GM12878 (cell line): ENCODE results near the gene ULBP1. TPM values are rescaled to one million over a fixed set of nuclear protein-coding genes. Genes with fewer than 3 reads are reported as not detected.

Experiments
- ATAC-seq: fragments of 200-7000 bp; cut with Tn5 transposase; 3 replicates; pipeline ENCODE4 v1.9.1; 2020; ENCODE audit warnings: mild to moderate bottlenecking, moderate library complexity
- BruUV-seq: library from RNA; stranded (reverse); fragments of 400-500 nt; replicated peaks from 2 replicates; lab custom pipeline; 2021; lab: Mats Ljungman, UMichigan
- CTCF ChIA-PET: fragments of 300-600 bp; sonication (Branson Sonifier 250); formaldehyde crosslinking; extraction: SDS; loops from one replicate; lab custom pipeline; 2021; ENCODE audit warnings: inconsistent platforms; lab: Yijun Ruan, JAX
- POLR2A ChIA-PET: fragments of 350-600 bp; formaldehyde crosslinking; extraction: SDS; loops from one replicate; lab custom pipeline; 2021; ENCODE audit warnings: inconsistent platforms; lab: Charles Lee
- RAD21 ChIA-PET: fragments of 300-600 bp; sonication (Branson Sonifier 250); formaldehyde crosslinking; loops from one replicate; lab custom pipeline; 2023; ENCODE audit warnings: antibody characterized with exemption; ENCODE audit not compliant: unreplicated experiment; lab: Charles Lee
- SMC1A ChIA-PET: fragments of 300-600 bp; sonication (Branson Sonifier 250); formaldehyde crosslinking; loops from one replicate; lab custom pipeline; 2023; ENCODE audit not compliant: unreplicated experiment, uncharacterized antibody; lab: Charles Lee
- DNase-seq: peaks from one replicate; pipeline ENCODE4 v3.0.0-alpha.2; 2011; ENCODE audit warnings: low read depth, low spot score
- FAIRE-seq: peaks from 3 replicates; lab custom pipeline; 2011; peaks lifted over from hg19 to GRCh38; lab: Jason Lieb, UNC
- H2AFZ ChIP-seq: 2 replicates; pipeline ENCODE4 v1.6.0; 2011; ENCODE audit warnings: low read depth, low read length, control low read depth; ENCODE audit not compliant: control insufficient read depth
- H3K27ac ChIP-seq: 2 replicates; pipeline ENCODE4 v1.5.1; 2011; ENCODE audit warnings: control low read depth; ENCODE audit not compliant: control insufficient read depth, insufficient read depth
- H3K27me3 ChIP-seq, 2 experiments: replicated peaks in 1 of 2; 2 replicates each; pipeline versions ENCODE4 v1.6.0 to v1.6.1; 2011; ENCODE audit warnings: low read length in 1 of 2; ENCODE audit not compliant: control insufficient read depth in 2 of 2, insufficient read depth in 2 of 2
- H3K36me3 ChIP-seq, 2 experiments: 2 replicates each; pipeline ENCODE4 v1.5.1; 2011; ENCODE audit warnings: low read length in 1 of 2; ENCODE audit not compliant: control insufficient read depth in 2 of 2, insufficient read depth in 2 of 2
- H3K4me1 ChIP-seq: 2 replicates; pipeline ENCODE4 v1.6.1; 2011; ENCODE audit warnings: mild to moderate bottlenecking, low read length, moderate library complexity, mixed read lengths; ENCODE audit not compliant: control insufficient read depth, insufficient read depth
- H3K4me2 ChIP-seq: 2 replicates; pipeline ENCODE4 v1.6.0; 2011; ENCODE audit warnings: control low read depth; ENCODE audit not compliant: control insufficient read depth, insufficient read depth
- H3K4me3 ChIP-seq: fragments of 200-600 bp; sonication (generic); 2 replicates; pipeline ENCODE4 v1.5.1; 2016
- H3K79me2 ChIP-seq: 2 replicates; pipeline ENCODE4 v1.6.0; 2011; ENCODE audit warnings: low read length; ENCODE audit not compliant: control insufficient read depth, insufficient read depth
- H3K9ac ChIP-seq: 2 replicates; pipeline ENCODE4 v1.8.0; 2011; ENCODE audit warnings: low read length, control low read depth, mixed read lengths; ENCODE audit not compliant: control insufficient read depth, insufficient read depth
- H3K9me3 ChIP-seq: replicated peaks from 3 replicates; pipeline ENCODE4 v1.5.1; 2011; ENCODE audit warnings: mild to moderate bottlenecking, low read length; ENCODE audit not compliant: control insufficient read depth, insufficient read depth
- H4K20me1 ChIP-seq: 2 replicates; pipeline ENCODE4 v1.6.0; 2011; ENCODE audit not compliant: control insufficient read depth, insufficient read depth
- CBX3 ChIP-seq: fragments of 200-600 bp; sonication (generic); IDR thresholded peaks from 2 replicates; pipeline ENCODE4 v1.6.1; 2016; ENCODE audit warnings: low read depth, borderline replicate concordance
- EED ChIP-seq: sonication (generic); IDR thresholded peaks from 2 replicates; pipeline ENCODE4 v1.6.1; 2016; ENCODE audit warnings: antibody characterized with exemption, low read depth
- EGR1 ChIP-seq, 2 experiments: IDR thresholded peaks; 1 replicate in 1 of 2; 2 replicates in 1 of 2; pipeline ENCODE4 v1.6.1; 2011 to 2012; ENCODE audit warnings: low read depth in 2 of 2, low read length in 2 of 2, borderline replicate concordance in 1 of 2, mild to moderate bottlenecking in 1 of 2, moderate library complexity in 1 of 2
- ETV6 ChIP-seq, 2 experiments: fragments of 450-650 bp in 1 of 2; IDR thresholded peaks in 1 of 2; conservative IDR thresholded peaks in 1 of 2; 2 replicates each; pipeline ENCODE4 v1.6.1; 2014; ENCODE audit warnings: antibody characterized with exemption in 1 of 2, borderline replicate concordance in 1 of 2, low read depth in 1 of 2, mild to moderate bottlenecking in 1 of 2, moderate library complexity in 1 of 2
- KLF5 ChIP-seq: fragments of 450-650 bp; IDR thresholded peaks from 2 replicates; pipeline ENCODE4 v1.6.1; 2014; ENCODE audit warnings: mild to moderate bottlenecking; ENCODE audit not compliant: partially characterized antibody
- MTA2 ChIP-seq: fragments of 450-650 bp; IDR thresholded peaks from 2 replicates; pipeline ENCODE4 v1.6.1; 2016; ENCODE audit warnings: low read depth, mild to moderate bottlenecking, moderate library complexity
- MTA3 ChIP-seq: IDR thresholded peaks from 2 replicates; pipeline ENCODE4 v1.6.1; 2012; ENCODE audit warnings: low read length, inconsistent platforms, borderline replicate concordance
- PML ChIP-seq: IDR thresholded peaks from 2 replicates; pipeline ENCODE4 v1.6.1; 2012; ENCODE audit warnings: low read length, inconsistent platforms
- POLR2AphosphoS5 ChIP-seq: IDR thresholded peaks from 2 replicates; pipeline ENCODE4 v1.6.1; 2011; ENCODE audit warnings: mild to moderate bottlenecking, low read length, inconsistent platforms
- SUPT20H ChIP-seq: IDR thresholded peaks from 2 replicates; pipeline ENCODE4 v1.6.1; 2011; ENCODE audit warnings: low read depth, mild to moderate bottlenecking, low read length, moderate library complexity, borderline replicate concordance; ENCODE audit not compliant: control insufficient read depth
- TARDBP ChIP-seq: IDR thresholded peaks from 2 replicates; pipeline ENCODE4 v1.6.1; 2016; ENCODE audit warnings: borderline replicate concordance
- WRNIP1 ChIP-seq: IDR thresholded peaks from 2 replicates; pipeline ENCODE4 v1.6.1; 2011; ENCODE audit warnings: low read depth, low read length, improper control_type of control experiment, borderline replicate concordance
- ZBED1 ChIP-seq: IDR thresholded peaks from 2 replicates; pipeline ENCODE4 v1.6.1; 2016; ENCODE audit warnings: borderline replicate concordance
- ZNF207 ChIP-seq: fragments of 450-650 bp; IDR thresholded peaks from 2 replicates; pipeline ENCODE4 v1.6.1; 2014; ENCODE audit warnings: antibody characterized with exemption, mild to moderate bottlenecking, borderline replicate concordance
- WGBS: methylation state at CpG from one replicate; pipeline ENCODE4 v1.1.6; 2016; ENCODE audit warnings: low lambda C conversion rate; ENCODE audit not compliant: insufficient replicate concordance, insufficient coverage; ENCODE audit errors: missing lambda C conversion rate; 5-methylcytosine and 5-hydroxymethylcytosine counted together
- in situ Hi-C: fragments of 300-500 bp; cut with MboI; formaldehyde crosslinking; loops from 9 replicates; pipeline ENCODE4 v1.14.3; 2018; ENCODE audit warnings: mixed read lengths
- intact Hi-C: fragments of 100-400 bp; cut with micrococcal nuclease; formaldehyde crosslinking; loops from one replicate; pipeline ENCODE4 v1.14.2; 2022; ENCODE audit not compliant: unreplicated experiment
- polyA plus RNA-seq, 11 experiments: library from polyadenylated mRNA; depleted of rRNA in 4 of 11; unstranded in 6 of 11; stranded (reverse) in 5 of 11; fragments of >200 nt; fragmentation: Nextera tagmentation in 4 of 11; fragmentation: Illumina TruSeq in 1 of 11; extraction: Ambion mirVana in 4 of 11; extraction: Trizol in 1 of 11; gene quantifications; 1 replicate in 1 of 11; 2 replicates in 10 of 11; pipeline versions ENCODE4 v1.2.1 to v1.2.3, GENCODE V29; 2011 to 2016; ENCODE audit warnings: inconsistent platforms in 2 of 11, missing spikeins in 2 of 11, low read depth in 1 of 11
- total RNA-seq, 4 experiments: library from RNA; depleted of rRNA in 3 of 4; stranded (reverse); fragments of >200 nt in 3 of 4; fragmentation: Illumina TruSeq in 1 of 4; extraction: Trizol in 1 of 4; gene quantifications; 2 replicates each; pipeline versions ENCODE4 v1.2.1 to v1.2.3, GENCODE V29; 2013 to 2021
- TF ChIP-seq, protein P1 (sequence below): fragments of 450-650 bp; formaldehyde crosslinking; IDR thresholded peaks from 2 replicates; pipeline ENCODE4 v1.4.0; 2020; ENCODE audit warnings: mild to moderate bottlenecking, moderate library complexity
- TF ChIP-seq, protein P2 (sequence below): fragments of 450-650 bp; IDR thresholded peaks from 2 replicates; pipeline ENCODE4 v1.6.1; 2016; ENCODE audit warnings: mild to moderate bottlenecking
- TF ChIP-seq, protein P3 (sequence below): fragments of 150-350 bp; IDR thresholded peaks from 2 replicates; pipeline ENCODE4 v1.6.1; 2014; ENCODE audit warnings: mild to moderate bottlenecking, low read depth, low read length

ULBP1 gene
- total and polyA plus RNA-seq, 10 of the 15 experiments (the other 5 are each of a cell fraction or from before 2014, with no cell fraction given): 0.02 to 0.12 (median 0.04) TPM; not detected in 7

DNA sequence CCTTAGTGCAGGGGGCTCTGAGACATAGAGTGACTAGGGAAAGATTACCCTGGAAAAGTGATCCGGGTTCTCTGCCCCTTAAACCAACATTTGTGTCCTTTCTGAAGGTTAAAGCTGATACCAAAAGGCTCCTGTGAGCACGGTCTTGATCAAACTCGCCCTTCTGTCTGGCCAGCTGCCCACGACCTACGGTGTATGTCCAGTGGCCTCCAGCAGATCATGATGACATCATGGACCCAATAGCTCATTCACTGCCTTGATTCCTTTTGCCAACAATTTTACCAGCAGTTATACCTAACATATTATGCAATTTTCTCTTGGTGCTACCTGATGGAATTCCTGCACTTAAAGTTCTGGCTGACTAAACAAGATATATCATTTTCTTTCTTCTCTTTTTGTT lies 15.1 kb upstream of the ULBP1 start (continued):
- TF ChIP-seq, protein P1, sequence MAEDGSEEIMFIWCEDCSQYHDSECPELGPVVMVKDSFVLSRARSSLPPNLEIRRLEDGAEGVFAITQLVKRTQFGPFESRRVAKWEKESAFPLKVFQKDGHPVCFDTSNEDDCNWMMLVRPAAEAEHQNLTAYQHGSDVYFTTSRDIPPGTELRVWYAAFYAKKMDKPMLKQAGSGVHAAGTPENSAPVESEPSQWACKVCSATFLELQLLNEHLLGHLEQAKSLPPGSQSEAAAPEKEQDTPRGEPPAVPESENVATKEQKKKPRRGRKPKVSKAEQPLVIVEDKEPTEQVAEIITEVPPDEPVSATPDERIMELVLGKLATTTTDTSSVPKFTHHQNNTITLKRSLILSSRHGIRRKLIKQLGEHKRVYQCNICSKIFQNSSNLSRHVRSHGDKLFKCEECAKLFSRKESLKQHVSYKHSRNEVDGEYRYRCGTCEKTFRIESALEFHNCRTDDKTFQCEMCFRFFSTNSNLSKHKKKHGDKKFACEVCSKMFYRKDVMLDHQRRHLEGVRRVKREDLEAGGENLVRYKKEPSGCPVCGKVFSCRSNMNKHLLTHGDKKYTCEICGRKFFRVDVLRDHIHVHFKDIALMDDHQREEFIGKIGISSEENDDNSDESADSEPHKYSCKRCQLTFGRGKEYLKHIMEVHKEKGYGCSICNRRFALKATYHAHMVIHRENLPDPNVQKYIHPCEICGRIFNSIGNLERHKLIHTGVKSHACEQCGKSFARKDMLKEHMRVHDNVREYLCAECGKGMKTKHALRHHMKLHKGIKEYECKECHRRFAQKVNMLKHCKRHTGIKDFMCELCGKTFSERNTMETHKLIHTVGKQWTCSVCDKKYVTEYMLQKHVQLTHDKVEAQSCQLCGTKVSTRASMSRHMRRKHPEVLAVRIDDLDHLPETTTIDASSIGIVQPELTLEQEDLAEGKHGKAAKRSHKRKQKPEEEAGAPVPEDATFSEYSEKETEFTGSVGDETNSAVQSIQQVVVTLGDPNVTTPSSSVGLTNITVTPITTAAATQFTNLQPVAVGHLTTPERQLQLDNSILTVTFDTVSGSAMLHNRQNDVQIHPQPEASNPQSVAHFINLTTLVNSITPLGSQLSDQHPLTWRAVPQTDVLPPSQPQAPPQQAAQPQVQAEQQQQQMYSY: no peak
- TF ChIP-seq, protein P2, sequence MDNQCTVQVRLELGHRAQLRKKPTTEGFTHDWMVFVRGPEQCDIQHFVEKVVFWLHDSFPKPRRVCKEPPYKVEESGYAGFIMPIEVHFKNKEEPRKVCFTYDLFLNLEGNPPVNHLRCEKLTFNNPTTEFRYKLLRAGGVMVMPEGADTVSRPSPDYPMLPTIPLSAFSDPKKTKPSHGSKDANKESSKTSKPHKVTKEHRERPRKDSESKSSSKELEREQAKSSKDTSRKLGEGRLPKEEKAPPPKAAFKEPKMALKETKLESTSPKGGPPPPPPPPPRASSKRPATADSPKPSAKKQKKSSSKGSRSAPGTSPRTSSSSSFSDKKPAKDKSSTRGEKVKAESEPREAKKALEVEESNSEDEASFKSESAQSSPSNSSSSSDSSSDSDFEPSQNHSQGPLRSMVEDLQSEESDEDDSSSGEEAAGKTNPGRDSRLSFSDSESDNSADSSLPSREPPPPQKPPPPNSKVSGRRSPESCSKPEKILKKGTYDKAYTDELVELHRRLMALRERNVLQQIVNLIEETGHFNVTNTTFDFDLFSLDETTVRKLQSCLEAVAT: no peak
- TF ChIP-seq PML: no peak
- TF ChIP-seq MTA2: no peak

DNA sequence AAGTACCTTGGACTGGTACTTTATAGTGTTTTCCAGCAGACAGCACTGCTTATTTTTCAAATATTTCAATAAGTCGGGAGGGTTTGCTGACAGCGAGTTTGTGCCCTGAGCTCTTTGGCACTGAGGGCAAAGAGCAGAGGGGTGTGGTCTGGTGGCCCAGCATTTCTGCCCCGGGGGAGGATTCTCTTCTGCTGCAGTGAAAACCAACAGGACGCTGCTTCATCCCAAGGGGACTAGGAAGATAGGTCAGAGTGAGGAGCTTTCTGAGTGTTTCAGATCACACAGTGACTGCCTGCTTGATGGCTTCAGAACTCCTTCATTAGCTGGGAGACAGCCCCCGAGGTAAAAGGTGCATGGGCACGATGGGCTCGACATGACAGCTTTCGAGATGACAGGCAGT lies 13.3 kb upstream of the ULBP1 start:
- DNase-seq: no peak
- CTCF ChIA-PET: no interaction called here
- 15% methylated on average over 8 of the region's 8 CpGs for WGBS
- TF ChIP-seq EED (no peak), KLF5 (no peak), EGR1 (IDR thresholded peaks at IDR 0.05; ENCODE audit: borderline replicate concordance in 1 of 2, low read depth in 2 of 2, low read length in 2 of 2) (no peak), POLR2AphosphoS5 (no peak), ZBED1 (no peak), TARDBP (no peak), ETV6 (conservative IDR thresholded peaks at IDR 0.05 in 1 of 2, IDR thresholded peaks at IDR 0.05 in 1 of 2; ENCODE audit: borderline replicate concordance in 1 of 2, low read depth in 1 of 2) (no peak), SUPT20H (no peak), MTA3 (no peak), CBX3 (no peak), ZNF207 (no peak), WRNIP1 (no peak)
- TF ChIP-seq, protein P3, sequence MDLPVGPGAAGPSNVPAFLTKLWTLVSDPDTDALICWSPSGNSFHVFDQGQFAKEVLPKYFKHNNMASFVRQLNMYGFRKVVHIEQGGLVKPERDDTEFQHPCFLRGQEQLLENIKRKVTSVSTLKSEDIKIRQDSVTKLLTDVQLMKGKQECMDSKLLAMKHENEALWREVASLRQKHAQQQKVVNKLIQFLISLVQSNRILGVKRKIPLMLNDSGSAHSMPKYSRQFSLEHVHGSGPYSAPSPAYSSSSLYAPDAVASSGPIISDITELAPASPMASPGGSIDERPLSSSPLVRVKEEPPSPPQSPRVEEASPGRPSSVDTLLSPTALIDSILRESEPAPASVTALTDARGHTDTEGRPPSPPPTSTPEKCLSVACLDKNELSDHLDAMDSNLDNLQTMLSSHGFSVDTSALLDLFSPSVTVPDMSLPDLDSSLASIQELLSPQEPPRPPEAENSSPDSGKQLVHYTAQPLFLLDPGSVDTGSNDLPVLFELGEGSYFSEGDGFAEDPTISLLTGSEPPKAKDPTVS: no peak

More for the DNA sequence above, 13.3 kb upstream of the ULBP1 start:
- Histone ChIP-seq H3K9ac (no peak overlapping the region), H3K27me3 (peaks cover 0 to 5% of the 10 kb centered on the region in 2 experiments; a peak in 3 of 4 replicates), H3K27ac (no peak overlapping the region), H3K9me3 (no peaks in the 10 kb centered on the region), H3K36me3 (no peaks in the 10 kb centered on the region), H2AFZ (no peak overlapping the region), H4K20me1 (no peaks in the 10 kb centered on the region), H3K79me2 (no peaks in the 10 kb centered on the region), H3K4me1 (no peaks in the 10 kb centered on the region), H3K4me3 (no peak overlapping the region), H3K4me2 (no peak overlapping the region)
- in situ Hi-C loops: no loop called here
- intact Hi-C loops: no loop called here
- no peak for FAIRE-seq
- no peak for ATAC-seq
- RAD21 ChIA-PET: no interaction called here
- BruUV-seq: no TSS peak
- SMC1A ChIA-PET: interaction anchor here (1.2 kb wide), 1 partner anchor 66 kb away, joined by 3 read pairs; no protein-coding TSS in a partner anchor
- POLR2A ChIA-PET: interaction anchor here (0.6 kb wide), 1 partner anchor 34 kb away, joined by 3 read pairs; no protein-coding TSS in a partner anchor
